ENCODE results near the gene ERGIC3.
"Not testable (repeated sequence)": the region's sequence is repeated elsewhere in the genome, so short reads cannot be mapped to it uniquely, and the experiment has no call there.

ERGIC3 gene

DNA sequence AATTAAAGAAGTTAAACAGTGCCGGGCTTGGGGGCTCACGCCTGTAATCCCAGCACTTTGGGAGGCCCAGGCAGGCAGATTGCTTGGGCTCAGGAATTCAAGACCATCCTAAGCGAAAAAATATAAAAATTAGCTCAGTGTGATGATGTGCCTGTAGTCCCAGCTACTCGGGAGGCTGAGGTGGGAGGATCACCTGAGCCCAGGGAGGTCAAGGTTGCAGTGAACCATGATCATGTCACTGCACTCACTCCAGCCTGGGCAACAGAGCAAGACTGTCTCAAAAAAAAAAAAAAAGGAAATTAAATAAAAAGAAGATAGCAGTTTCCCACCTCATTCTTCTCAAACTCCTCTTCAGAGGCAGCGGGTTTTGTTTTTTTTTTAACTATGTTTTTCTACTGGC is 24.1 kb upstream of the ERGIC3 start:
- in situ Hi-C loops (cut with MboI; ENCODE audit: low sequenced_read_pairs): not testable (repeated sequence)

DNA sequence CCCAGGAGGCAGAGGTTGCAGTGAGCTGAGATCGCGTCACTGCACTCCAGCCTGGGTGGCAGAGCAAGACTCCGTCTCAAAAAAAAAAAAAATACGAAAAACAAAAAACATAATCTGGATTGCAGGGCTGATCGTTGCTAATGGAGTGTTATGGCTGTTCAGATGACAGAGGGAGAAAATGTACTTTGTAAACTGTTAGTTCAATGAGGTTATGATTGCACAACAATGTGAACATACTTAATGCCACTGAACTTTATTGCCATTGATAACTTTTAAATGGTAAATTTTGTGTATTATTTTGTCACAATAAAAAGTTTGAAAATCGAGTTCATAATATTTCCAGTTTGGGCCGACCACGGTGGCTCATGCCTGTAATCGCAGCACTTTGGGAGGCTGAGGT is 22.9 kb upstream of the ERGIC3 start:
- in situ Hi-C loops (cut with MboI; ENCODE audit: low sequenced_read_pairs): no loop called here

GRCh38 chr20:35523298-35523888 is 18.5 kb upstream of the ERGIC3 start:
- in situ Hi-C loops (cut with MboI; ENCODE audit: low sequenced_read_pairs): no loop called here

DNA sequence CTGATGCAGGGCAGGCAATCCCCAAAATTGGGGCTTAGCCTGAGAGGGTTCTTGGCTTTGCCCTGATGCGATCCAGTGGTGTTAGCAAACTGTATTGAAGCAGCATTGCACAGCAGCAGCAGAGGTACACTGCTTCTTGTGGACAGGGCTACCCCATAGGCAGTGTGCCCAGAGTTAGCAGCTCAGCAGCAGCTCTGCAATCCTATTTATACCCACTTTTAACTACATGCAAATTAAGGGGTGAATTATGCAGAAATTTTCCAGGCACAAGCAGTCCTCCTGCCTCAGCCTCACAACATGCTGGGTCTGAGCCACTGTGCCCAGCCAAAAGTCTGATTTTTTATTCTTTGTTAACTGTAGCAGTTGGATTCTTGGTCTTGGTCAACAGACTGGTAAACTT is 16.2 kb upstream of the ERGIC3 start:
- in situ Hi-C loops (cut with MboI; ENCODE audit: low sequenced_read_pairs): no loop called here

DNA sequence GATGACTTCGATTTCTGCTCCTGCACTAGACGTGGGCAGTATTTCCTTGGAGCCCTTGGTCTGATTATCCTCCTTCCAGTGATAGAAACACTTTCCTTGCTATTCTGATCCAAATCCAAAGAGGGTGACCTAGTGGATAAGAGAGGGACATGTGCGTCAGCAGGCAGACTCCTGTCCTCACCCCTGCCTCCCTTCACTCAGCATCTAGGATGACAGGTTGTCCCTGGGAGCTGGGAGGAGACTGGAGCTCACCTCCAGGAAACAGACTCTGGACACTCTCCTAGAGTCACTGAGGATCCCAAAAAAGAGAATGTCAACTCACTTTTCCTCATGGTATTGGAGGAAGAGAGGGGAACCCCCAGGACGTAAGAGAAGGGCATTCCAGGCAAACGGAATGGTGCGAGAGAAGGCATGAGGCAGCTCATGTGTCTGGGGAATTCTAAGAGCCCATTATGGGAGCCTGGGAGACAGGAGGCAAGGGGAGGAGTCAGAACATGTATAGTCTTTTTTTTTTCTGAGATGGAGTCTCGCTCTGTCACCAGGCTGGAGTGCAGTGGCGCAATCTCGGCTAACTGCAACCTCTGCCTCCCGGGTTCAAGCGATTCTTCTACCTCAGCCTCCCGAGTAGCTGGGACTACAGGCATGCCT is 14.6 kb upstream of the ERGIC3 start:
- in situ Hi-C loops (cut with MboI; ENCODE audit: low sequenced_read_pairs): no loop called here

GRCh38 chr20:35529552-35529951 is 12.3 kb upstream of the ERGIC3 start, which contains the start of gene C20orf173:
TSS of gene C20orf173 (minus strand) at chr20:35529652. CDS start at chr20:35529373, 279 bp downstream.
- in situ Hi-C loops (cut with MboI; ENCODE audit: low sequenced_read_pairs): no loop called here

- in situ Hi-C loops (cut with MboI; ENCODE audit: low sequenced_read_pairs): no loop called here
These were observed 2.1 kb upstream of the ERGIC3 start for GRCh38 chr20:35539756-35540212.

DNA sequence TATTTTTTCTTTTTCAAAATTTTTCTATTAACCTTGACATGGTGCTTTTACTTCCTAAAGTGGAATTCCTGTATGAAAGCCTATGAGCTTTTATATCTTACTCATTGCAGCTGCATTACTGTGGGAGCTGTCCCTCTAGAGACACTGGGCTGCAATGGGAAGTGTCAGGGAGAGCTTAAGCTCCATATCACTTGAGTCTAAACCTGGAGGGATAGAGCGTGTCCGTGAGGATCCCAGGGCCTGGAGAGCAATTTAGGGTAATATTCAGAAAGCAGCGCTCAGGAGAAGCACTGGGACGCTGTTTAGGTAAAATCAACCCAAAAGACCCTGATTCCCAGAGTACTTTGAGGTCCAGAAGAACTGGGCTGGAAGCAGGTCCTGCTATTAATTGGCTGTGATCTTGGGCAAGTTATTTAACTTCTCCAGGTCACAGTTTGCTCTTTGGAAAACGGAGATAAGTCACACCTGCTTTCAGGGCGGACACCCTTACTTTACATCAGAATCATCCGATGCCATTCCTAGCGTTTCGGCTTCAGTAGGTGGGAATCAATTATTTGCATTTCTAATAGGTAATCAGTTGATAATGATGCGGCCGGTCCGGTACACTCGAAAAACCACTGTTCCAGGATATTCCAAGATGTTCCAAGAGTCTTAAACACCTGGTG is 628 bp upstream of the ERGIC3 start:
- in situ Hi-C loops (cut with MboI; ENCODE audit: low sequenced_read_pairs): no loop called here

GRCh38 chr20:35542990-35543389 is 1.1 kb downstream of the ERGIC3 start:
- in situ Hi-C loops (cut with MboI; ENCODE audit: low sequenced_read_pairs): no loop called here

GRCh38 chr20:35544436-35544835 is 2.6 kb downstream of the ERGIC3 start:
- in situ Hi-C loops (cut with MboI; ENCODE audit: low sequenced_read_pairs): no loop called here

DNA sequence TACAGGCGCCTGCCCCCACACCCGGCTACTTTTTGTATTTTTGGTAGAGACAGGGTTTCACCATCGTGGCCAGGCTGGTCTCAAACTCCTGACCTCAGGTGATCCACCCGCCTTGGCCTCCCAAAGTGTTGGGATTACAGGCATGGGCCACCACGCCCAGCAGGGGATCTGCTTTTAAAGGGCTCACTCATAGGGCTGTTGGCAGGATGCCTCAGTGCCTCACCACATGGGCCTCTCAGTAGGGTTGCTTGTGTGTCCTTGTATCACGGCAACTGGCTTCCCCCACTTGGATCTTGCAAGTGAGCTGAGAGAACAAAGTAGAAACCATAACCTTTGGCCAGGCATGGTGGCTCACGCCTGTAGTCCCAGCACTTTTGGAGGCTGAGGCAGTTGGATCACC is 3.1 kb downstream of the ERGIC3 start:
- in situ Hi-C loops (cut with MboI; ENCODE audit: low sequenced_read_pairs): not testable (repeated sequence)

DNA sequence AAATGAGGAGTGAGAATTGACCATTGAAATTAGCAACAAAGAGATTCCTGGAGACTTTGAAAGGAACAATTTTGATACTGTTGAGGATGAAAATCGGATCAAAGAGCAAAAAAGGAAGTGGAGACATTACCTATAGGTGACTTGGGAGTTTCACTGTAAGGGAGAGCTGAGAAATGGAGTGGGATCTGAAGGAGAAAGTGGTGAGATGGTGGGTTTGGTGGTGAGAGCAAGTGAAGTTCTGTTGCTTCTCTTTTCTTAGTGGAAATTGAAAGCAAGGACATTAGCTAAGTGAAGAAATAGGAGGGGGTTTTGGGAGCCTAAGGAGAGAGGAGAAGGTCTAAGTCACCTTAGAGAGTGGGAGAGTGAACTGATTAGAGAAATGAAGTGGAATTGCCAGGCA is 4.2 kb downstream of the ERGIC3 start:
- in situ Hi-C loops (cut with MboI; ENCODE audit: low sequenced_read_pairs): no loop called here

DNA sequence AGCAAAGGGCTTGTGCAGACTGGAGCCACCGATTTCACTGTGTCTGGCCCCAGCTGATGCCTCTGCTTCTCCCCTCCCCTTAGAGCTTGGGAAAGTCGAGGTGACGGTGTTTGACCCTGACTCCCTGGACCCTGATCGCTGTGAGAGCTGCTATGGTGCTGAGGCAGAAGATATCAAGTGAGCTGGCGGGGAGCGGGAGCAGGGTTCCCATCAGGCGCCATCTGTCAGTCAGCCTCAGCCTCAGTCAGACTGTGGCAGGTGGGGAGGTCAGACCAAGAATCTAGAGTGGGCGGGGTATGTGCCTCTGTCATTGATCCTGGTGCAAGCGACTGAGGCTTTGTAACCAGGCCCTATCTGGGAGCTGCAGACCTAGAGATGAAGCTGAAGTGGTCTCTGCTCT is 5.5 kb downstream of the ERGIC3 start:
- in situ Hi-C loops (cut with MboI; ENCODE audit: low sequenced_read_pairs): no loop called here

DNA sequence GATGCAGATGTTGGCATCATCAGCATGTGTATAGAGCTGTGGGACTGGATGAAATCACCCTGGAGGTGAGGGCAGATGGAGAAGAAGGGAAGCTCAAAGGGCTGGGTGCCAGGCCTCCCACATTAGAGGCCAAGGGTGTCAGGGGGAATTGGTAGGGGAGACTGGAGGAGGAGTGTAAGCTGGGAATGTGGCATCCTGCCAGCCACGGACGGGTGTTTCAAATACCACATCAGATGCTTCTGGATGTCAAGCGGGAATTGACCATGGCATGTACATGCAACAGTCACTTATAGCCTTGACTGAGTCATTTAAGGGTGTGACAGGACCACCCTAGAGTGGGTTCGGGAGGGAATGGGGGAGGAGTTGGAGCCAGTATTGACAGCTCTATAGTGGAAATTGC is 9.6 kb downstream of the ERGIC3 start:
- in situ Hi-C loops (cut with MboI; ENCODE audit: low sequenced_read_pairs): no loop called here

- in situ Hi-C loops (cut with MboI; ENCODE audit: low sequenced_read_pairs): no loop called here
These were observed 11.0 kb downstream of the ERGIC3 start for GRCh38 chr20:35552914-35553313.

DNA sequence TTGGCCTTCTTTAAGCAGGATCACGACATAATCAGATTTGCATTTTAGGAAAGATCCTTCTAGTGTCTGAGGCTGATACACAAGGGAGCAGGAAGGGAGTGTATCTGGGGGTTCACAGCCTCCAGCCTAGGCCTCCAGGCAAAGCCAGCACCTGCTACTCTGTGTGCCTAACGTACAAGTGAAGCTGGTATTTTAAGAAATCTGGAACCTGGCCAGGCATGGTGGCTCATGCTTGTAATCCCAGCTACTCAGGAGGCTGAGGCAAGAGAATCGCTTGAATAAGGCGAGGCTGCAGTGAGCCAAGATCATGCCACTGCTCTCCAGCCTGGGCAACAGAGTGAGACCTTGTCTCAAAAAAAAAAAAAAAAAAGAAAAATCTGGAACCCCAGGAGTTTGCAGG is 13.6 kb downstream of the ERGIC3 start:
- in situ Hi-C loops (cut with MboI; ENCODE audit: low sequenced_read_pairs): not testable (repeated sequence)

GRCh38 chr20:35555951-35556645 is 14.2 kb downstream of the ERGIC3 start:
- in situ Hi-C loops (cut with MboI; ENCODE audit: low sequenced_read_pairs): no loop called here

GRCh38 chr20:35556871-35557270 is 15.0 kb downstream of the ERGIC3 start:
- in situ Hi-C loops (cut with MboI; ENCODE audit: low sequenced_read_pairs): no loop called here

- in situ Hi-C loops (cut with MboI; ENCODE audit: low sequenced_read_pairs): no loop called here
These were observed 16.6 kb downstream of the ERGIC3 start for GRCh38 chr20:35558451-35558850.

GRCh38 chr20:35559042-35559693 is 17.3 kb downstream of the ERGIC3 start:
- in situ Hi-C loops (cut with MboI; ENCODE audit: low sequenced_read_pairs): no loop called here

DNA sequence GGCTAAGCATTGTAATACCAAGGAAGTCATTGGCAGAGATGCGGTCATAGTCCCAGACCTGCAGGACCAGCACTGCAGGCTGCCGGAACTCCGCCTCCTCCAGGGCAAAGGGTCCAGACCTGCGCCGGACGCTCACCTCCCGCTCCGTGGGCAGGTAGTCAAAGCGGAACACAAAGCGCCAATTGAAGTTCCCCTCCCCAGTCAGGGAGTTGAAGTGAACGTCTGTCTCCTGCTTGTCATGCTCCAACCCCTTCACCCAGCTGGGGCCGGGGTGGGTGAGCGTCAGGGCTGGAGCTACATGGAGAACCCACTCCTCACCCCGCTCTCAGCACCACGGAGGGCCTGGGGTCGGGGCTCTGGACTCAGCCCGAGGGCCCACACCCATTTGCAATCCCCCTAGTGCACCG is 18.2 kb downstream of the ERGIC3 start:
- in situ Hi-C loops (cut with MboI; ENCODE audit: low sequenced_read_pairs): no loop called here
